Smooth muscle cell of bladder (primary cell): ENCODE data around the gene NIPAL3. TPM values are rescaled to one million over a fixed set of nuclear protein-coding genes. Genes with fewer than 3 reads are reported as not detected.

ENCODE experiments used
- total RNA-seq: library from RNA; depleted of rRNA; stranded (reverse); fragments of >200 nt; gene quantifications from 2 replicates; pipeline ENCODE4 v1.2.3, GENCODE V29; 2014

NIPAL3 gene
- 35.6 and 39.4 TPM in 2 replicates for total RNA-seq

DNA sequence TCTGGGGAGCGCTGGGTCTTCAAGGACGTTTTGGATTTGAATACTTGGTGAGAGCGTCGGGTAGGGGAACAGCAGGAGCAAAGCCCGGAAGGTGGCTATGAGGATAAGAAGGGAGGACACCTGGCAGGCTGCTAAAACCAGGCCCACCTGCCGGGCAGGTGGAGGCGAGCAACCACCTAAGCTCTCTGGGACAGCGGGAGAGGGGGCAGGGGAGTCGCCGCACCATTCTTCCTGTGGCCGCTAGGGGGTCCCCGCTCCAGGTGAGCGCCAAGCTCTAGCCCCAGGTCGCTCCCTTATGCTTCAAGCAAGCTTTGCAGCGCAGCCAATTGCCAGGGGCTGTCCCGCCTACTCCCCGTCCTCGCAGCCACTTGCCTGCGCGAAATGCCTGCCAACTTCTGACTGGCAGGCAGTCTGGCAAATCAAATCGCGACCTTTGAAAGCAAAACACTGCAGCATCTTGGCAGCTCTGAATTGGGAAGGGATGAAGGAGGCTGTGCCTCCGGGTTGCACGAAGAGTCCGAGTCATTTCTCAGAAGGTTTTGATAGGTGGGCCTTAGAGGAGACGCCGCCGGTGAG is at the start of gene NIPAL3:
Gene NIPAL3 (plus strand): TSS at position 469 of the 576 bp plus-strand sequence. CDS start 3,746 bp downstream, outside the sequence.

DNA sequence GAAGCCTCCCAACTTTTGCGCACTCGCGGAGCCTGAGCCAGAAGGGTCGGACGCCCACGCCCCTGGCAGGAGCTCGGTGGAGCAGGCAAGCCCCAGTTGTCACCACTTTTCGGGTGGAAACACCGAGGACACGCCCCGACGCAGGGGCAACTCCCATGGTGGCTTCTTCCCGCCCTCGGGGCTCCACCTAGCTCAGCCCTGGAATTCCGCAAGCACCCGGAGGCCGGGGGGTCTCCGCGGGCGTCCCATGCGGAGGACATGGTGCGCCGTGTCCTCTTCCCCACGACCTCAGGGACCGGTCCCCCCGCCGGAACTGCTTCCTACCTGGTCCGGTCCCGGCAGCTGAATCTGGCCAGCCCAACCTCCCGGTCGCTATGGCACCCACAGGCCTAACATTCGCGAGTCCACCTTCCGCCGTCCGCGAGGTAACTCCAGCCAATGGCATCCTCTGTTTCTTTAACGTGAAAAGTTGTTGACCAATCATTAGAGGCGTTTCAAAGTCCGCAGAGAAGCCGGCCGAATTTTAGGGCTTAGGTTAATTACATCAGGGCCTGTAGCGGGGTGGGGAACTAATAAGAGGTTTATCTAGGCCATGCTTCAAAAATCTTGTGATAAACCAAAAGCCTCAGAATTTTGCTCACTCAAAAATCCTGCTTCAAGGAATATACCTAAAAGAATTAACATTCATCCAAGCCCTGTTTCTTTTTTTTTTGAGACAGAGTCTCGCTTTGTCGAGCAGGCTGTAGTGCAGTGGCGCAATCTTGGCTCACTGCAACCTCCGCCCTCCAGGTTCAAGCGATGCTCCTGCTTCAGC is 2.0 kb upstream of the NIPAL3 start, which contains the start of gene STPG1:
Gene STPG1 (minus strand): TSS at position 433 of the 814 bp plus-strand sequence. CDS start 12,394 bp downstream, outside the sequence.

DNA sequence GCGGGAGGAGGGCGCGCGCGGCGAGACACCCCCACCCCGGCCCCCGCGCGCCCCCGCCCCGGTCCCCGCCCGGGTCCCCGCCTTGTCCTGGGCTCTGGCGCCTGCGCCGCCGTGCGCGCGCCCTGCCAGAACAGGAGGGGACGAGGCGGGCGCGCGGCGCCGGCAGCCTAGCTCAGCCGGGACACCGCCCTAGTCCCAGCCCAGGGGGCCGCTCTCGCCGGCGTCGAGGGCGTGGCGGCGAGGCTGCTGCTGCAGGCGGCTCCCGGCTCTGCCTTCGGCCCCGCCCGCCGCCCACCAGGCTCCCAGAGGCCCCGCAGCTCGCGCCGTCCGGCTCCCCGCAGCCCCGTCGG is 87.1 kb downstream of the NIPAL3 start, which contains the start of gene RCAN3:
Gene RCAN3 (plus strand): TSS at position 128 of the 350 bp plus-strand sequence. CDS start 11,537 bp downstream, outside the sequence.

Other genes starting within 250 kb of the NIPAL3 start
- gene IFNLR1, start 228.5 kb upstream of the NIPAL3 start, total RNA-seq = not detected in 2 replicates
- not detected in 2 replicates for gene GRHL3, start 96.4 kb upstream of the NIPAL3 start, total RNA-seq
- gene STPG1, start 2.0 kb upstream of the NIPAL3 start, total RNA-seq = 3.7 and 3.8 TPM in 2 replicates
- gene RCAN3, start 87.0 kb downstream of the NIPAL3 start, total RNA-seq = 1.8 and 3.7 TPM in 2 replicates
- not detected in 2 replicates for gene NCMAP, start 140.3 kb downstream of the NIPAL3 start, total RNA-seq
- 16.5 and 18.7 TPM in 2 replicates for gene SRRM1, start 227.5 kb downstream of the NIPAL3 start, total RNA-seq